Inferior parietal cortex (tissue), 1 donor: ENCODE results near the gene RSAD2.
"Not testable (repeated sequence)": the region's sequence is repeated elsewhere in the genome, so short reads cannot be mapped to it uniquely, and the experiment has no call there.

ENCODE experiments used
- DNase-seq: peaks from one replicate; pipeline ENCODE4 v3.0.0-alpha.2; 2016; ENCODE audit errors: extremely low spot score

The RSAD2 gene

GRCh38 chr2:6926071-6926732, 48.6 kb downstream of the RSAD2 start:
- DNase-seq = peak; percentile 17

GRCh38 chr2:6927186-6927585, 49.6 kb downstream of the RSAD2 start:
- no peak for DNase-seq

GRCh38 chr2:6927753-6928152, 50.2 kb downstream of the RSAD2 start:
- no peak for DNase-seq

- no peak for DNase-seq
These were observed 50.9 kb downstream of the RSAD2 start for GRCh38 chr2:6928452-6928851.

GRCh38 chr2:6929196-6929819, 51.7 kb downstream of the RSAD2 start:
- peak; percentile 20 for DNase-seq

GRCh38 chr2:6930923-6931647, 53.5 kb downstream of the RSAD2 start:
- DNase-seq = no peak

GRCh38 chr2:6931753-6932152, 54.2 kb downstream of the RSAD2 start:
- no peak for DNase-seq

- no peak for DNase-seq
These were observed 54.6 kb downstream of the RSAD2 start for GRCh38 chr2:6932206-6932605.

GRCh38 chr2:6932828-6933227, 55.3 kb downstream of the RSAD2 start:
- peak; percentile 73 for DNase-seq

GRCh38 chr2:6933911-6934310, 56.3 kb downstream of the RSAD2 start:
- DNase-seq = no peak

- no peak for DNase-seq
These were observed 56.8 kb downstream of the RSAD2 start for GRCh38 chr2:6934345-6934744.

- DNase-seq = no peak
These were observed 57.4 kb downstream of the RSAD2 start for GRCh38 chr2:6934758-6935651.

GRCh38 chr2:6935652-6936020, 58.1 kb downstream of the RSAD2 start:
- not testable (repeated sequence) for DNase-seq

GRCh38 chr2:6937157-6937556, 59.6 kb downstream of the RSAD2 start:
- no peak for DNase-seq

GRCh38 chr2:6937582-6937981, 60.0 kb downstream of the RSAD2 start:
- DNase-seq = no peak

- DNase-seq = no peak
These were observed 61.5 kb downstream of the RSAD2 start for GRCh38 chr2:6939071-6939470.

- DNase-seq = no peak
These were observed 63.2 kb downstream of the RSAD2 start for GRCh38 chr2:6940820-6941219.

GRCh38 chr2:6941299-6942046, 63.9 kb downstream of the RSAD2 start:
- no peak for DNase-seq

GRCh38 chr2:6942848-6943247, 65.3 kb downstream of the RSAD2 start:
- no peak for DNase-seq

- no peak for DNase-seq
These were observed 65.9 kb downstream of the RSAD2 start for GRCh38 chr2:6943523-6943922.

- DNase-seq = no peak
These were observed 66.4 kb downstream of the RSAD2 start for GRCh38 chr2:6943971-6944370.
